ENCODE results near the gene CYB5D1. TPM values are rescaled to one million over a fixed set of nuclear protein-coding genes. Genes with fewer than 3 reads are reported as not detected.

CYB5D1 gene
- total RNA-seq, 3 donors from 2014 or later: 11.5 to 17.0 (median 12.2) TPM

GRCh38 chr17:7844292-7845154 is 13.3 kb upstream of the CYB5D1 start:
- DNase-seq (peak; percentile 91 to 93 (median 91)), ATAC-seq (peak; percentile 65)
- intact Hi-C loops (cut with DNase I, micrococcal nuclease): no loop called here
- no peak for TF ChIP-seq CTCF (IDR thresholded peaks at IDR 0.05)
- Histone ChIP-seq H3K36me3 (ENCODE audit: low read depth) (no peaks in the 10 kb centered on the region), H3K4me1 (ENCODE audit: low read depth) (peaks cover 27% of the 10 kb centered on the region), H3K9me3 (no peaks in the 10 kb centered on the region), H3K4me3 (peak overlapping the region; percentile 51)

- Histone ChIP-seq H3K4me1 (ENCODE audit: low read depth) (peaks cover 17% of the 10 kb centered on the region), H3K4me3 (no peak overlapping the region), H3K9me3 (no peaks in the 10 kb centered on the region), H3K36me3 (ENCODE audit: low read depth) (no peaks in the 10 kb centered on the region)
- DNase-seq (peak in 1 of 3 donors; percentile 66), ATAC-seq (no peak)
- intact Hi-C loops (cut with DNase I, micrococcal nuclease): no loop called here
- no peak for TF ChIP-seq CTCF (IDR thresholded peaks at IDR 0.05)
Measured at GRCh38 chr17:7845359-7846062, 12.3 kb upstream of the CYB5D1 start.

- no peak for TF ChIP-seq CTCF (IDR thresholded peaks at IDR 0.05)
- Histone ChIP-seq H3K4me3 (no peak overlapping the region), H3K36me3 (ENCODE audit: low read depth) (no peaks in the 10 kb centered on the region), H3K9me3 (no peaks in the 10 kb centered on the region), H3K4me1 (ENCODE audit: low read depth) (peaks cover 11% of the 10 kb centered on the region)
- no peak for ATAC-seq
- peak in 2 of 3 donors; percentile 12 to 57 for DNase-seq
- intact Hi-C loops (cut with DNase I, micrococcal nuclease): no loop called here
Measured at GRCh38 chr17:7846063-7846735, 11.6 kb upstream of the CYB5D1 start.

- ATAC-seq: no peak
- intact Hi-C loops (cut with DNase I, micrococcal nuclease): no loop called here
- no peak for TF ChIP-seq CTCF (IDR thresholded peaks at IDR 0.05)
- Histone ChIP-seq H3K9me3 (no peaks in the 10 kb centered on the region), H3K4me3 (no peak overlapping the region), H3K36me3 (ENCODE audit: low read depth) (no peaks in the 10 kb centered on the region), H3K4me1 (ENCODE audit: low read depth) (peaks cover 16% of the 10 kb centered on the region)
- peak; percentile 30 to 59 (median 38) for DNase-seq
Measured at GRCh38 chr17:7846765-7847661, 10.8 kb upstream of the CYB5D1 start.

GRCh38 chr17:7848131-7848579 is 9.6 kb upstream of the CYB5D1 start:
- Histone ChIP-seq H3K4me1 (ENCODE audit: low read depth) (peaks cover 16% of the 10 kb centered on the region), H3K4me3 (no peak overlapping the region), H3K36me3 (ENCODE audit: low read depth) (peaks cover 6% of the 10 kb centered on the region), H3K9me3 (no peaks in the 10 kb centered on the region)
- no peak for ATAC-seq
- TF ChIP-seq CTCF (IDR thresholded peaks at IDR 0.05): no peak
- DNase-seq: peak in 2 of 3 donors; percentile 31 to 50
- intact Hi-C loops (cut with DNase I, micrococcal nuclease): no loop called here

Measured in mucosa of descending colon (tissue), 3 donors.